T47D (cell line): Measurements from ENCODE around the gene HES6.
A peak's percentile ranks its signal among the peaks of the same experiment; 100 is the strongest.

Experiments
- DNase-seq, 2 experiments: peaks; one replicate each; pipeline versions ENCODE4 v3.0.0 to v3.0.0-alpha.2; 2011 to 2012; ENCODE audit warnings: low read depth in 1 of 2, low spot score in 1 of 2
- JUND ChIP-seq: IDR thresholded peaks from 2 replicates; pipeline ENCODE4 v1.6.1; 2012; ENCODE audit warnings: low read depth
- in situ Hi-C: cut with HindIII; loops from 2 replicates; pipeline ENCODE4 v1.10.0; 2016; ENCODE audit warnings: low sequenced_read_pairs, low pct_unique_long_range_greater_than_20kb

Gene HES6

GRCh38 chr2:238239863-238240756 lies at the start of gene HES6:
Gene HES6 (minus strand): TSS chr2:238240038. CDS start chr2:238239905, 133 bp downstream.
- in situ Hi-C loops, result no loop called here
- DNase-seq, result peak; percentile 91 to 94
- TF ChIP-seq JUND, result no peak

GRCh38 chr2:238289574-238289973 lies 49.7 kb upstream of the HES6 start:
- no peak for TF ChIP-seq JUND
- in situ Hi-C loops, result no loop called here
- no peak for DNase-seq

GRCh38 chr2:238288650-238289573 lies 49.1 kb upstream of the HES6 start:
- in situ Hi-C loops, result no loop called here
- TF ChIP-seq JUND, result no peak
- DNase-seq, result peak; percentile 74 to 97

- in situ Hi-C loops, result no loop called here
- TF ChIP-seq JUND, result no peak
- DNase-seq, result peak in 1 of 2 experiments; percentile 75
These were observed 48.2 kb upstream of the HES6 start, which contains the start of gene PER2 for GRCh38 chr2:238287737-238288649. Gene PER2 (minus strand): TSS chr2:238288610. CDS start chr2:238277936, 10,674 bp downstream.

GRCh38 chr2:238286987-238287736 lies 47.3 kb upstream of the HES6 start:
- TF ChIP-seq JUND, result no peak
- no peak for DNase-seq
- in situ Hi-C loops, result no loop called here

GRCh38 chr2:238286551-238286950 lies 46.7 kb upstream of the HES6 start:
- no peak for TF ChIP-seq JUND
- in situ Hi-C loops, result no loop called here
- DNase-seq, result peak in 1 of 2 experiments; percentile 86

GRCh38 chr2:238286095-238286494 lies 46.3 kb upstream of the HES6 start:
- no peak for DNase-seq
- in situ Hi-C loops, result no loop called here
- no peak for TF ChIP-seq JUND

GRCh38 chr2:238285653-238286082 lies 45.8 kb upstream of the HES6 start:
- TF ChIP-seq JUND, result no peak
- peak; percentile 46 to 97 for DNase-seq
- in situ Hi-C loops, result no loop called here

GRCh38 chr2:238284802-238285515 lies 45.1 kb upstream of the HES6 start:
- in situ Hi-C loops, result no loop called here
- no peak for TF ChIP-seq JUND
- DNase-seq, result no peak

GRCh38 chr2:238282861-238283738 lies 43.3 kb upstream of the HES6 start:
- TF ChIP-seq JUND, result no peak
- DNase-seq, result no peak
- in situ Hi-C loops, result no loop called here
